Measurements from ENCODE around the gene CACNA2D3.

GRCh38 chr3:55078876-55079275, 956.5 kb downstream of the CACNA2D3 start:
- TF ChIP-seq, protein P1, sequence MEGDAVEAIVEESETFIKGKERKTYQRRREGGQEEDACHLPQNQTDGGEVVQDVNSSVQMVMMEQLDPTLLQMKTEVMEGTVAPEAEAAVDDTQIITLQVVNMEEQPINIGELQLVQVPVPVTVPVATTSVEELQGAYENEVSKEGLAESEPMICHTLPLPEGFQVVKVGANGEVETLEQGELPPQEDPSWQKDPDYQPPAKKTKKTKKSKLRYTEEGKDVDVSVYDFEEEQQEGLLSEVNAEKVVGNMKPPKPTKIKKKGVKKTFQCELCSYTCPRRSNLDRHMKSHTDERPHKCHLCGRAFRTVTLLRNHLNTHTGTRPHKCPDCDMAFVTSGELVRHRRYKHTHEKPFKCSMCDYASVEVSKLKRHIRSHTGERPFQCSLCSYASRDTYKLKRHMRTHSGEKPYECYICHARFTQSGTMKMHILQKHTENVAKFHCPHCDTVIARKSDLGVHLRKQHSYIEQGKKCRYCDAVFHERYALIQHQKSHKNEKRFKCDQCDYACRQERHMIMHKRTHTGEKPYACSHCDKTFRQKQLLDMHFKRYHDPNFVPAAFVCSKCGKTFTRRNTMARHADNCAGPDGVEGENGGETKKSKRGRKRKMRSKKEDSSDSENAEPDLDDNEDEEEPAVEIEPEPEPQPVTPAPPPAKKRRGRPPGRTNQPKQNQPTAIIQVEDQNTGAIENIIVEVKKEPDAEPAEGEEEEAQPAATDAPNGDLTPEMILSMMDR (optimal IDR thresholded peaks at IDR 0.05 in 1 of 3, IDR thresholded peaks at IDR 0.05 in 1 of 3, conservative IDR thresholded peaks at IDR 0.05 in 1 of 3; ENCODE audit: extremely low read depth in 1 of 3, insufficient read depth in 2 of 3, low read length in 3 of 3): no peak
- TF ChIP-seq EZH2 (IDR thresholded peaks at IDR 0.05; ENCODE audit: low read length): no peak
